ENCODE data around the gene DUSP10.

The DUSP10 gene

GRCh38 chr1:221777431-221778072, 35.7 kb upstream of the DUSP10 start:
- Histone ChIP-seq H2AFZ (ENCODE audit: low read depth) (no peak overlapping the region), H3K79me2 (ENCODE audit: insufficient read depth, low read depth) (no peaks in the 10 kb centered on the region), H3K4me3 (IDR thresholded peaks at IDR 0.05; ENCODE audit: insufficient read depth, low read depth, low read length) (no peak overlapping the region), H3K9ac (no peak overlapping the region), H3K4me2 (peak overlapping the region; percentile 53), H3K27ac (no peak overlapping the region), H3K36me3 (ENCODE audit: insufficient read depth) (no peaks in the 10 kb centered on the region), H4K20me1 (ENCODE audit: insufficient read depth) (no peaks in the 10 kb centered on the region), H3K27me3 (ENCODE audit: insufficient read depth, low read depth) (peaks cover 8% of the 10 kb centered on the region; the same call in 1 of the 2 replicates), H3K4me1 (ENCODE audit: low read depth, poor library complexity, severe bottlenecking) (peaks cover 28% of the 10 kb centered on the region)
- no peak for TF ChIP-seq CTCF (conservative IDR thresholded peaks at IDR 0.05; ENCODE audit: low read depth, low read length)

GRCh38 chr1:221776495-221777301, 34.8 kb upstream of the DUSP10 start:
- Histone ChIP-seq H3K4me3 (IDR thresholded peaks at IDR 0.05; ENCODE audit: insufficient read depth, low read depth, low read length) (no peak overlapping the region), H2AFZ (ENCODE audit: low read depth) (no peak overlapping the region), H3K36me3 (ENCODE audit: insufficient read depth) (no peaks in the 10 kb centered on the region), H4K20me1 (ENCODE audit: insufficient read depth) (no peaks in the 10 kb centered on the region), H3K4me1 (ENCODE audit: low read depth, poor library complexity, severe bottlenecking) (peaks cover 28% of the 10 kb centered on the region), H3K79me2 (ENCODE audit: insufficient read depth, low read depth) (no peaks in the 10 kb centered on the region), H3K27me3 (ENCODE audit: insufficient read depth, low read depth) (peaks cover 8% of the 10 kb centered on the region; the same call in 1 of the 2 replicates), H3K9ac (no peak overlapping the region), H3K4me2 (peak overlapping the region; percentile 53), H3K27ac (no peak overlapping the region)
- no peak for TF ChIP-seq CTCF (conservative IDR thresholded peaks at IDR 0.05; ENCODE audit: low read depth, low read length)

- Histone ChIP-seq H3K4me1 (ENCODE audit: low read depth, poor library complexity, severe bottlenecking) (peaks cover 28% of the 10 kb centered on the region), H3K79me2 (ENCODE audit: insufficient read depth, low read depth) (no peaks in the 10 kb centered on the region), H2AFZ (ENCODE audit: low read depth) (no peak overlapping the region), H4K20me1 (ENCODE audit: insufficient read depth) (no peaks in the 10 kb centered on the region), H3K27ac (no peak overlapping the region), H3K9ac (no peak overlapping the region), H3K36me3 (ENCODE audit: insufficient read depth) (no peaks in the 10 kb centered on the region), H3K27me3 (ENCODE audit: insufficient read depth, low read depth) (peaks cover 8% of the 10 kb centered on the region; the same call in 1 of the 2 replicates), H3K4me3 (IDR thresholded peaks at IDR 0.05; ENCODE audit: insufficient read depth, low read depth, low read length) (no peak overlapping the region), H3K4me2 (no peak overlapping the region)
- no peak for TF ChIP-seq CTCF (conservative IDR thresholded peaks at IDR 0.05; ENCODE audit: low read depth, low read length)
Observed at GRCh38 chr1:221775206-221775605, 33.3 kb upstream of the DUSP10 start.

- Histone ChIP-seq H2AFZ (ENCODE audit: low read depth) (no peak overlapping the region), H3K4me2 (no peak overlapping the region), H3K27ac (no peak overlapping the region), H3K9ac (no peak overlapping the region), H3K79me2 (ENCODE audit: insufficient read depth, low read depth) (no peaks in the 10 kb centered on the region), H3K27me3 (ENCODE audit: insufficient read depth, low read depth) (peaks cover 6% of the 10 kb centered on the region; the same call in 1 of the 2 replicates), H3K36me3 (ENCODE audit: insufficient read depth) (no peaks in the 10 kb centered on the region), H4K20me1 (ENCODE audit: insufficient read depth) (no peaks in the 10 kb centered on the region), H3K4me3 (IDR thresholded peaks at IDR 0.05; ENCODE audit: insufficient read depth, low read depth, low read length) (no peak overlapping the region), H3K4me1 (ENCODE audit: low read depth, poor library complexity, severe bottlenecking) (peaks cover 28% of the 10 kb centered on the region)
- TF ChIP-seq CTCF (conservative IDR thresholded peaks at IDR 0.05; ENCODE audit: low read depth, low read length): no peak
Observed at GRCh38 chr1:221774054-221774842, 32.4 kb upstream of the DUSP10 start.
